Lower lobe of right lung (tissue), 2 donors: ENCODE results near the gene CCDC184. TPM values are rescaled to one million over a fixed set of nuclear protein-coding genes. Genes with fewer than 3 reads are reported as not detected.

Experiments used
- ATAC-seq, 2 donors: fragments of 200-7000 bp; cut with Tn5 transposase; one replicate each; pipeline ENCODE4 v1.9.1; 2020 to 2022; ENCODE audit warnings: mild to moderate bottlenecking in 2 of 2, moderate library complexity in 2 of 2
- DNase-seq: peaks from one replicate; pipeline ENCODE4 v3.0.0-alpha.2; 2020
- H3K27ac ChIP-seq: fragments of 200-600 bp; one replicate; pipeline ENCODE4 v1.8.0; 2022
- H3K27me3 ChIP-seq: fragments of 200-600 bp; one replicate; pipeline ENCODE4 v1.8.0; 2022; ENCODE audit warnings: low read depth
- H3K36me3 ChIP-seq: fragments of 200-600 bp; one replicate; pipeline ENCODE4 v1.8.0; 2022; ENCODE audit warnings: mild to moderate bottlenecking
- H3K4me1 ChIP-seq: fragments of 200-600 bp; one replicate; pipeline ENCODE4 v1.8.0; 2022
- H3K4me3 ChIP-seq: fragments of 200-600 bp; one replicate; pipeline ENCODE4 v1.8.0; 2022; ENCODE audit warnings: mild to moderate bottlenecking
- H3K9me3 ChIP-seq: fragments of 200-600 bp; one replicate; pipeline ENCODE4 v1.8.0; 2022
- intact Hi-C: fragments of 100-400 bp; cut with DNase I; formaldehyde crosslinking; loops from one replicate; pipeline ENCODE4 v1.11.0; 2022
- total RNA-seq: library from RNA; stranded (reverse); fragmentation: NEBNext Ultra II Directional; extraction: Animal tissue kit (Norgen Biotek cat#: 25700); gene quantifications from one replicate; pipeline ENCODE4 v1.2.1, GENCODE V29; 2021
- TF ChIP-seq, protein P1 (sequence below): fragments of 200-600 bp; IDR thresholded peaks from one replicate; pipeline ENCODE4 v1.8.0; 2022; ENCODE audit warnings: antibody characterized with exemption, mild to moderate bottlenecking
- donor health status: DM: no; HTN: yes; CAD: no; lungs with severe emphysema.

The CCDC184 gene
- total RNA-seq, 1 donor from 2014 or later, result 1.0 TPM

DNA sequence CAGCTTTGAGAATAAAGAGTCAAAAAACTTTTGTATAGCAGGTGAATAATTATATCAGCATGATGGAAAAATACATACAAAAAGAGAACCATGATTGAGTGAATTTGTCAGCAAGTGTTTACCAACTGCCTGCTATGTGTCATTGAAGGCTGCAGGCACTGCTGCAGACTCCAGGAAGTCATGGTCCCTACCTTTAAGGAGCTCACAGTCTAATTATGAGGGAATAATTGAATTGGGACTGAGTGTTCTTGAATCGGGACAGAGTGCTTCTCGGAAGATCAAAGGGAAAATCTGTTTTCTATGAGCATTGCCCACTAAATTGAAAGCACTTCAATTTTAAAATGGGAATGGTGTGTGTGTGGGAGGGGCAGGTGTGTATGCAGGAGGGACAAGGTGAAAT lies 10.2 kb downstream of the CCDC184 start:
- TF ChIP-seq, protein P1, sequence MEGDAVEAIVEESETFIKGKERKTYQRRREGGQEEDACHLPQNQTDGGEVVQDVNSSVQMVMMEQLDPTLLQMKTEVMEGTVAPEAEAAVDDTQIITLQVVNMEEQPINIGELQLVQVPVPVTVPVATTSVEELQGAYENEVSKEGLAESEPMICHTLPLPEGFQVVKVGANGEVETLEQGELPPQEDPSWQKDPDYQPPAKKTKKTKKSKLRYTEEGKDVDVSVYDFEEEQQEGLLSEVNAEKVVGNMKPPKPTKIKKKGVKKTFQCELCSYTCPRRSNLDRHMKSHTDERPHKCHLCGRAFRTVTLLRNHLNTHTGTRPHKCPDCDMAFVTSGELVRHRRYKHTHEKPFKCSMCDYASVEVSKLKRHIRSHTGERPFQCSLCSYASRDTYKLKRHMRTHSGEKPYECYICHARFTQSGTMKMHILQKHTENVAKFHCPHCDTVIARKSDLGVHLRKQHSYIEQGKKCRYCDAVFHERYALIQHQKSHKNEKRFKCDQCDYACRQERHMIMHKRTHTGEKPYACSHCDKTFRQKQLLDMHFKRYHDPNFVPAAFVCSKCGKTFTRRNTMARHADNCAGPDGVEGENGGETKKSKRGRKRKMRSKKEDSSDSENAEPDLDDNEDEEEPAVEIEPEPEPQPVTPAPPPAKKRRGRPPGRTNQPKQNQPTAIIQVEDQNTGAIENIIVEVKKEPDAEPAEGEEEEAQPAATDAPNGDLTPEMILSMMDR, result no peak
- peaks cover 5% of the 10 kb centered on the region for H3K4me1 ChIP-seq
- no peaks in the 10 kb centered on the region for H3K27me3 ChIP-seq
- intact Hi-C loops, result no loop called here
- no peaks in the 10 kb centered on the region for H3K9me3 ChIP-seq
- H3K27ac ChIP-seq, result peak overlapping the region; percentile 25
- peak in 1 of 2 donors; percentile 34 for ATAC-seq
- no peak overlapping the region for H3K4me3 ChIP-seq
- H3K36me3 ChIP-seq, result no peaks in the 10 kb centered on the region
- DNase-seq, result no peak

DNA sequence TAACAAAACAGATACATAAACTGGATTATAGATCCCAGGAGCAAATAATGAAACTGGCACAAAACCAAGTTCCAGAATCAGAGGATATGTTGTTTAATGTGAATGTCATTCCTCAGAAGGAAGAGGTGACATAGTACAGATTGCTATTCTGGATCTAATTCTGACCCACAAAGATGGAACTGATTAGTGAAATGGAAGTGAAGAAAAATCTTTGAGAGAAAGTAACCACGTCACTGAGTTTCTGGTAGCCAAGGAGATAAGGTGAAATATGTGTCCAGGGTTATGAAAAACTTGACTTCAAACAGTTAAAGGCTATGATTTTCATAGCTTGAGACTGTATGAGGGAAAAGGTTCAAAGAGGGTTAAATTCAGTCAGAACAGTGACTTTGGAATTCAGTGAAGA lies 11.4 kb downstream of the CCDC184 start:
- TF ChIP-seq, protein P1, result no peak
- intact Hi-C loops, result no loop called here
- no peak for DNase-seq
- ATAC-seq, result no peak
- H3K4me3 ChIP-seq, result no peak overlapping the region
- H3K36me3 ChIP-seq, result no peaks in the 10 kb centered on the region
- H3K27ac ChIP-seq, result no peak overlapping the region
- no peaks in the 10 kb centered on the region for H3K9me3 ChIP-seq
- peaks cover 14% of the 10 kb centered on the region for H3K4me1 ChIP-seq
- no peaks in the 10 kb centered on the region for H3K27me3 ChIP-seq

DNA sequence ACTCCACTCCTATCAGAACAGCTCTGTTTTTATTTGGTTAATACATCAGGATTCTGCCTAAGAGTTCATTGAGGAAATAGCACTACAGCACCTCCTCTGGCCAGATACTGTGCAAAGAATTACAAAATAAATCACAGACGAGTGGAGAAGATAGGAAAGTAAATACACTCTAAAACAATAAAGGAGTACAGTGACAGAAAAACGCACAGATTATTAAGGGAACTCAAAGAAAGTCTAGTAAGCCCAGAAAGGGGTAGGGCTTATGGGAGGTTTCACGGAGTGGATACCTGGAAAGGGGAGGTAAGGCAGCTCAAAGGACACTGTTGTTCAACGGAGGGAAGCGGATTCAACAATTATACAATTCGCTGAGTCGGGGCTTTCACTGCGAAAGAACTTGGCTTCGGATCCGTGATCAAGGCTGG lies 14.1 kb downstream of the CCDC184 start:
- peaks cover 25% of the 10 kb centered on the region for H3K4me1 ChIP-seq
- peak overlapping the region; percentile 71 for H3K4me3 ChIP-seq
- intact Hi-C loops, result no loop called here
- DNase-seq (no peak), ATAC-seq (peak; percentile 63 to 69)
- H3K27me3 ChIP-seq, result no peaks in the 10 kb centered on the region
- H3K27ac ChIP-seq, result peak overlapping the region; percentile 100
- H3K36me3 ChIP-seq, result no peaks in the 10 kb centered on the region
- H3K9me3 ChIP-seq, result no peaks in the 10 kb centered on the region
- TF ChIP-seq, protein P1, result peak; percentile 51

DNA sequence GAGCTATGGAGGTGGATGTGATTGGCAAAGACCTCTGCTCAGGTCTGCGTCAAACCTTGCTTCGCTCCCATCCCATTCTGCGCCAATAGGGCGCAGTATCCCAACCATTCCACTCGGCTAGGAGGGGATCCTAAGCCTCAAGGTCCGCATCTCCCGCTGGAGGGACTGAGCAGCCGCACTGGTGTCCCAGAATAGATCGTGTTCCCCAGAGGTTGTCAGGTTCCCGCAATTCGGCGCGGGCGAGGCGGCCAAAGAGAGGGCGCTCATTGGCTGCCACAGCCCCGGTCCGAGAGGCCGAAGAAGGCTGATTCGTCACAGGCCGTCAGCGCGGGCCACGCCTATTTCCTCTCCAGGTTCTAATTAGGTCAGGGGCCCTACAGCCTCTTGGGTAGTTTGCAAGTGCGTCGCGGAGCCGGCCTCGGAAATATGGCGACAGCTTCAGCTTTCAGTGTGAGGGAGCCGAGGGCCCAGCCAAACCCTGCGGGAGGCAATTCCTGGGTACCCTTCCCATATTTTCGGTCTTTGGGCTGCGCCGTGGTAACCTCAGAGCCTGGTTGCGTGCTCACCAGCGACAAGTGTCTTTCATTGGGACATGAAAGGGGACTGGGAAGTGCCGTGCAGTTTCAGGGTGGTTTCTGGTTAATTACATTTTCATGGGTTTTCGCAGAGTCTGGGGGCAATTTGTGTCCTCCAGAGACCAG lies 14.7 kb downstream of the CCDC184 start:
- Histone ChIP-seq H3K9me3 (no peaks in the 10 kb centered on the region), H3K27me3 (no peaks in the 10 kb centered on the region), H3K4me1 (peaks cover 25% of the 10 kb centered on the region), H3K36me3 (no peaks in the 10 kb centered on the region), H3K4me3 (peak overlapping the region; percentile 71), H3K27ac (peak overlapping the region; percentile 100)
- ATAC-seq, result peak; percentile 96 to 97
- peak; percentile 99 for DNase-seq
- intact Hi-C loops, result no loop called here
- TF ChIP-seq, protein P1, result no peak

DNA sequence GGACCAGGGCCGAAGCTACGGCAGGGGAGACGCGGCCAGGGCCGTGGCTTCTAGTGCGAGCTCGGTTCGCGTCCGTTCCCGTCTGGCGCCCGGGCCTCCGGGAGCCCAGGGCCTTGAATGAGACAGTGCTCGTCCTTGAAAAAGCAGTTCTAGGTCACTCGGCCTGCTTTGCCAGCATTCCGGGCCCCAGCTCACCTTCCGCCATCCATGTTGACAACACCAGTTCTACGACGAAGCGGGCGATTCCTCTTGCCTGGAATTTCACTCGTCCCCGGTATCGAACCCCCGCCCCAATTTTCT lies 15.2 kb downstream of the CCDC184 start:
- Histone ChIP-seq H3K9me3 (no peaks in the 10 kb centered on the region), H3K27ac (peak overlapping the region; percentile 100), H3K27me3 (no peaks in the 10 kb centered on the region), H3K36me3 (no peaks in the 10 kb centered on the region), H3K4me1 (peaks cover 25% of the 10 kb centered on the region), H3K4me3 (peak overlapping the region; percentile 71)
- TF ChIP-seq, protein P1, result no peak
- ATAC-seq (peak; percentile 36 to 42), DNase-seq (peak; percentile 64)
- intact Hi-C loops, result no loop called here
